HepG2 (cell line): ENCODE results near the gene KRT79. TPM values are rescaled to one million over a fixed set of nuclear protein-coding genes. Genes with fewer than 3 reads are reported as not detected.

ENCODE experiments used
- ATAC-seq: fragments of 200-7000 bp; cut with Tn5 transposase; 3 replicates; pipeline ENCODE4 v1.9.1; 2020; ENCODE audit warnings: mild to moderate bottlenecking, moderate library complexity
- BruUV-seq: library from RNA; stranded (reverse); fragments of 400-500 nt; replicated peaks from 2 replicates; lab custom pipeline; 2021; lab: Mats Ljungman, UMichigan
- CTCF ChIA-PET: fragments of 300-600 bp; formaldehyde crosslinking; extraction: SDS; loops from one replicate; lab custom pipeline; 2021; ENCODE audit warnings: low total read pairs, inconsistent platforms, low intra/inter-chr PET ratio; lab: Yijun Ruan, JAX
- POLR2A ChIA-PET: fragments of 350-600 bp; sonication (Branson Sonifier 250); formaldehyde crosslinking; loops from one replicate; lab custom pipeline; 2020; ENCODE audit warnings: antibody characterized with exemption, inconsistent platforms; lab: Yijun Ruan, JAX
- DNase-seq: peaks from one replicate; pipeline ENCODE4 v3.0.0-alpha.2; 2015; ENCODE audit warnings: low spot score
- FAIRE-seq: peaks from 3 replicates; lab custom pipeline; 2011; peaks lifted over from hg19 to GRCh38; lab: Jason Lieb, UNC
- H2AFZ ChIP-seq: one replicate; pipeline ENCODE4 v1.6.1; 2011; ENCODE audit warnings: low read length, inconsistent platforms
- H3K27ac ChIP-seq: fragments of 300-600 bp; 3 replicates; pipeline ENCODE4 v1.8.0; 2011; ENCODE audit warnings: mixed run types, mild to moderate bottlenecking, mixed read lengths, low read length, inconsistent platforms; ENCODE audit not compliant: insufficient read depth; ENCODE audit errors: extremely low read length
- H3K27me3 ChIP-seq, 2 experiments: fragments of 200-600 bp in 1 of 2; 2 replicates in 1 of 2; 3 replicates in 1 of 2; pipeline versions ENCODE4 v1.6.0 to v1.8.0; 2011; ENCODE audit warnings: low read length in 2 of 2, mild to moderate bottlenecking in 2 of 2, moderate library complexity in 2 of 2, inconsistent platforms in 1 of 2; ENCODE audit not compliant: insufficient read depth in 2 of 2, control insufficient read depth in 1 of 2
- H3K36me3 ChIP-seq, 2 experiments: fragments of 200-600 bp in 1 of 2; replicated peaks in 1 of 2; 2 replicates in 1 of 2; 3 replicates in 1 of 2; pipeline versions ENCODE4 v1.5.1 to v1.8.0; 2011; ENCODE audit warnings: low read length in 2 of 2, inconsistent platforms in 1 of 2; ENCODE audit not compliant: insufficient read depth in 2 of 2, control insufficient read depth in 1 of 2
- H3K4me1 ChIP-seq: 2 replicates; pipeline ENCODE4 v1.5.1; 2012; ENCODE audit warnings: low read length, inconsistent platforms; ENCODE audit not compliant: insufficient read depth
- H3K4me2 ChIP-seq: 2 replicates; pipeline ENCODE4 v1.6.0; 2011; ENCODE audit warnings: low read depth, low read length, inconsistent platforms
- H3K4me3 ChIP-seq, 3 experiments: fragments of 200-600 bp in 1 of 3; sonication (generic), shearing (Covaris generic) in 1 of 3; replicated peaks in 1 of 3; 2 replicates each; pipeline ENCODE4 v1.5.1; 2011 to 2016; ENCODE audit warnings: low read length in 3 of 3, inconsistent platforms in 2 of 3, low read depth in 2 of 3, mild to moderate bottlenecking in 2 of 3, control low read depth in 1 of 3, mixed read lengths in 1 of 3; ENCODE audit not compliant: insufficient read depth in 1 of 3
- H3K79me2 ChIP-seq: one replicate; pipeline ENCODE4 v1.6.1; 2011; ENCODE audit warnings: low read length, inconsistent platforms; ENCODE audit not compliant: insufficient read depth
- H3K9ac ChIP-seq: 2 replicates; pipeline ENCODE4 v1.6.0; 2011; ENCODE audit warnings: mild to moderate bottlenecking, low read depth, low read length, inconsistent platforms; ENCODE audit not compliant: insufficient read depth
- H3K9me3 ChIP-seq: 2 replicates; pipeline ENCODE4 v1.5.1; 2012; ENCODE audit warnings: mild to moderate bottlenecking, low read length
- H4K20me1 ChIP-seq: 2 replicates; pipeline ENCODE4 v1.6.0; 2011; ENCODE audit warnings: inconsistent platforms, mild to moderate bottlenecking, low read length, moderate library complexity; ENCODE audit not compliant: insufficient read depth
- FOXP1 ChIP-seq, 2 experiments: fragments of 450-650 bp in 1 of 2; IDR thresholded peaks; 2 replicates each; pipeline ENCODE4 v1.6.1; 2017 to 2018; ENCODE audit warnings: antibody characterized with exemption in 1 of 2
- HNF4G ChIP-seq, 2 experiments: sonication (generic) in 1 of 2; formaldehyde crosslinking in 1 of 2; IDR thresholded peaks; 2 replicates each; pipeline versions ENCODE4 v1.4.0 to v1.6.1; 2011 to 2020; ENCODE audit warnings: borderline replicate concordance in 2 of 2, low read depth in 2 of 2, mild to moderate bottlenecking in 2 of 2, low read length in 1 of 2, missing genetic modification reagents in 1 of 2, moderate library complexity in 1 of 2
- HNRNPK ChIP-seq: fragments of 200-400 bp; formaldehyde crosslinking; IDR thresholded peaks from 2 replicates; pipeline ENCODE4 v1.6.1; 2018; ENCODE audit warnings: low read length, low read depth, moderate library complexity, mild to moderate bottlenecking; ENCODE audit not compliant: poor library complexity, severe bottlenecking
- KDM1A ChIP-seq: IDR thresholded peaks from 2 replicates; pipeline ENCODE4 v1.6.1; 2016; ENCODE audit warnings: missing compliant biosample characterization
- NFYC ChIP-seq: IDR thresholded peaks from 2 replicates; pipeline ENCODE4 v1.6.1; 2016; ENCODE audit warnings: missing genetic modification reagents, missing compliant biosample characterization
- NR3C1 ChIP-seq: sonication (generic); formaldehyde crosslinking; IDR thresholded peaks from 2 replicates; pipeline ENCODE4 v1.4.0; 2020; ENCODE audit warnings: missing genetic modification reagents
- RAD21 ChIP-seq: fragments of 450-650 bp; formaldehyde crosslinking; IDR thresholded peaks from 2 replicates; pipeline ENCODE4 v1.5.0; 2020; ENCODE audit warnings: mild to moderate bottlenecking
- SRSF9 ChIP-seq: fragments of 200-400 bp; formaldehyde crosslinking; IDR thresholded peaks from 2 replicates; pipeline ENCODE4 v1.6.1; 2018; ENCODE audit warnings: borderline replicate concordance, mild to moderate bottlenecking, low read depth, low read length; ENCODE audit not compliant: insufficient read depth, poor library complexity, severe bottlenecking
- SSRP1 ChIP-seq: IDR thresholded peaks from 2 replicates; pipeline ENCODE4 v1.6.1; 2016; ENCODE audit warnings: control low read depth
- TBX2 ChIP-seq: sonication (generic); formaldehyde crosslinking; IDR thresholded peaks from 2 replicates; pipeline ENCODE4 v1.5.0; 2020; ENCODE audit warnings: missing genetic modification reagents, mild to moderate bottlenecking, borderline replicate concordance
- ZBTB34 ChIP-seq: sonication (generic); formaldehyde crosslinking; IDR thresholded peaks from 2 replicates; pipeline ENCODE4 v1.8.0; 2022; ENCODE audit warnings: mild to moderate bottlenecking, missing genetic modification reagents
- ZNF782 ChIP-seq: sonication (generic); formaldehyde crosslinking; IDR thresholded peaks from 2 replicates; pipeline ENCODE4 v1.4.0; 2020; ENCODE audit warnings: missing genetic modification reagents, mild to moderate bottlenecking, borderline replicate concordance
- in situ Hi-C: cut with HindIII; loops from 2 replicates; pipeline ENCODE4 v1.10.0; 2017; ENCODE audit warnings: low pct_unique_long_range_greater_than_20kb; ENCODE audit not compliant: extremely low pct_ligation_motif_present
- intact Hi-C: fragments of 100-400 bp; cut with micrococcal nuclease; formaldehyde crosslinking; loops from one replicate; pipeline ENCODE4 v1.10.0; 2022; ENCODE audit not compliant: unreplicated experiment
- polyA plus RNA-seq, 8 experiments: library from polyadenylated mRNA; depleted of rRNA in 3 of 8; stranded (reverse) in 7 of 8; unstranded in 1 of 8; fragments of >200 nt; fragmentation: Illumina TruSeq in 4 of 8; extraction: Trizol in 4 of 8; gene quantifications; 2 replicates each; pipeline versions ENCODE4 v1.2.1 to v1.2.3, GENCODE V29; 2011 to 2016; ENCODE audit warnings: low read depth in 4 of 8, missing spikeins in 1 of 8, mixed read lengths in 1 of 8; ENCODE audit not compliant: insufficient read depth in 1 of 8
- total RNA-seq, 5 experiments: library from RNA; depleted of rRNA; stranded (reverse); fragments of >200 nt; fragmentation: Illumina TruSeq; extraction: Trizol; gene quantifications; 2 replicates each; pipeline ENCODE4 v1.2.3, GENCODE V29; 2016; ENCODE audit warnings: low read depth in 1 of 5

KRT79 gene
- total and polyA plus RNA-seq, 2 of the 13 experiments (the other 11 are each of a cell fraction or from before 2014, with no cell fraction given), result 0.09 TPM; not detected in 1

- Histone ChIP-seq H3K9ac (no peak overlapping the region), H3K27ac (no peak overlapping the region), H3K4me2 (no peak overlapping the region), H3K27me3 (peaks cover 3 to 32% of the 10 kb centered on the region in 2 experiments; a peak in 4 of 5 replicates), H3K4me3 (no peak overlapping the region), H4K20me1 (no peaks in the 10 kb centered on the region), H3K9me3 (no peaks in the 10 kb centered on the region)
- ATAC-seq (no peak), DNase-seq (no peak), FAIRE-seq (no peak)
- in situ Hi-C loops, result no loop called here
- POLR2A ChIA-PET, result no interaction called here
- TF ChIP-seq HNF4G (IDR thresholded peaks at IDR 0.05; ENCODE audit: borderline replicate concordance, low read depth, low read length) (no peak), HNF4G (CRISPR knock-in tag; IDR thresholded peaks at IDR 0.05; ENCODE audit: borderline replicate concordance, low read depth) (no peak), ZNF782 (CRISPR knock-in tag) (no peak), ZBTB34 (CRISPR knock-in tag) (no peak), RAD21 (CRISPR knock-in tag) (no peak), KDM1A (no peak), SSRP1 (CRISPR knock-in tag) (no peak), SRSF9 (no peak), NR3C1 (CRISPR knock-in tag) (no peak), TBX2 (no peak), FOXP1 (IDR thresholded peaks at IDR 0.05) (no peak), FOXP1 (CRISPR knock-in tag; IDR thresholded peaks at IDR 0.05) (no peak), HNRNPK (no peak), NFYC (CRISPR knock-in tag) (no peak)
- TF ChIP-seq, all 625 proteins: peak for 0
- intact Hi-C loops, result no loop called here
- Histone ChIP-seq H2AFZ (no peak overlapping the region), H3K4me1 (no peaks in the 10 kb centered on the region), H3K79me2 (no peaks in the 10 kb centered on the region), H3K36me3 (no peaks in the 10 kb centered on the region)
- CTCF ChIA-PET, result no interaction called here
- BruUV-seq, result no TSS peak
These were observed 17.7 kb upstream of the KRT79 start for GRCh38 chr12:52851787-52852186.
